CD14-positive monocyte (primary cell): ENCODE measurements around the gene RLBP1. TPM values are rescaled to one million over a fixed set of nuclear protein-coding genes. Genes with fewer than 3 reads are reported as not detected.

Source experiments
- DNase-seq, 3 donors: peaks; one replicate each; pipeline ENCODE4 v3.0.0-alpha.2; 2011 to 2022
- H2AFZ ChIP-seq: 2 replicates; pipeline ENCODE4 v1.6.0; 2012; ENCODE audit warnings: mild to moderate bottlenecking, low read depth, low read length, inconsistent platforms; ENCODE audit not compliant: insufficient read depth, poor library complexity, severe bottlenecking
- H3K27ac ChIP-seq, 2 donors: 1 replicate in 1 of 2; 2 replicates in 1 of 2; pipeline ENCODE4 v1.5.1; 2012 to 2013; ENCODE audit warnings: low read length in 2 of 2, control low read depth in 1 of 2, inconsistent platforms in 1 of 2, low read depth in 1 of 2, mild to moderate bottlenecking in 1 of 2
- H3K27me3 ChIP-seq, 2 donors: one replicate each; pipeline versions ENCODE4 v1.6.0 to v1.6.1; 2011 to 2013; ENCODE audit warnings: low read length in 2 of 2; ENCODE audit not compliant: control insufficient read depth in 2 of 2, insufficient read depth in 2 of 2
- H3K36me3 ChIP-seq, 2 donors: replicated peaks in 1 of 2; 1 replicate in 1 of 2; 2 replicates in 1 of 2; pipeline versions ENCODE4 v1.5.1 to v1.6.1; 2012 to 2013; ENCODE audit warnings: low read length in 2 of 2, control low read depth in 1 of 2, inconsistent platforms in 1 of 2, mild to moderate bottlenecking in 1 of 2; ENCODE audit not compliant: insufficient read depth in 2 of 2, control insufficient read depth in 1 of 2
- H3K4me1 ChIP-seq, 2 donors: 1 replicate in 1 of 2; 2 replicates in 1 of 2; pipeline versions ENCODE4 v1.5.1 to v1.6.1; 2012 to 2013; ENCODE audit warnings: low read length in 2 of 2, control low read depth in 1 of 2, inconsistent platforms in 1 of 2, mild to moderate bottlenecking in 1 of 2, moderate library complexity in 1 of 2; ENCODE audit not compliant: insufficient read depth in 2 of 2, control insufficient read depth in 1 of 2
- H3K4me2 ChIP-seq: replicated peaks from 2 replicates; pipeline ENCODE3; 2012; ENCODE audit warnings: low read length, moderate library complexity, mild to moderate bottlenecking; ENCODE audit not compliant: poor library complexity, severe bottlenecking; ENCODE audit errors: extremely low read depth
- H3K4me3 ChIP-seq, 3 experiments: fragments of 200-600 bp in 1 of 3; sonication (generic) in 1 of 3; replicated peaks in 1 of 3; 1 replicate in 2 of 3; 2 replicates in 1 of 3; pipeline ENCODE4 v1.5.1; 2011 to 2013; ENCODE audit warnings: low read length in 3 of 3, mild to moderate bottlenecking in 3 of 3, control low read depth in 2 of 3, low read depth in 2 of 3, inconsistent platforms in 1 of 3, moderate library complexity in 1 of 3
- H3K79me2 ChIP-seq: 2 replicates; pipeline ENCODE4 v1.6.0; 2012; ENCODE audit warnings: mild to moderate bottlenecking, control low read depth, inconsistent platforms, low read length, moderate library complexity; ENCODE audit not compliant: insufficient read depth
- H3K9ac ChIP-seq: 2 replicates; pipeline ENCODE4 v1.6.0; 2017; ENCODE audit warnings: low read length, mild to moderate bottlenecking; ENCODE audit not compliant: insufficient read depth, poor library complexity, severe bottlenecking
- H3K9me3 ChIP-seq, 2 donors: replicated peaks in 1 of 2; 1 replicate in 1 of 2; 2 replicates in 1 of 2; pipeline versions ENCODE4 v1.5.1 to v1.6.1; 2012 to 2013; ENCODE audit warnings: low read length in 2 of 2, control low read depth in 1 of 2; ENCODE audit not compliant: control insufficient read depth in 1 of 2, insufficient read depth in 1 of 2
- H4K20me1 ChIP-seq: 2 replicates; pipeline ENCODE4 v1.6.0; 2012; ENCODE audit warnings: mild to moderate bottlenecking, low read length, control low read depth, moderate library complexity; ENCODE audit not compliant: insufficient read depth
- H3K27ac Mint-ChIP-seq, 7 donors: one replicate each; pipeline ENCODE4 v1.8.0; 2020; ENCODE audit warnings: mild to moderate bottlenecking in 7 of 7, mixed read lengths in 7 of 7, moderate library complexity in 6 of 7, inconsistent platforms in 2 of 7
- H3K27me3 Mint-ChIP-seq, 3 donors: one replicate each; pipeline ENCODE4 v1.8.0; 2021 to 2022; ENCODE audit warnings: low read depth in 3 of 3, mild to moderate bottlenecking in 3 of 3, mixed read lengths in 3 of 3, moderate library complexity in 3 of 3, inconsistent platforms in 1 of 3
- H3K36me3 Mint-ChIP-seq, 2 donors: one replicate each; pipeline ENCODE4 v1.8.0; 2020; ENCODE audit warnings: mixed read lengths in 2 of 2, inconsistent platforms in 1 of 2, mild to moderate bottlenecking in 1 of 2
- H3K4me1 Mint-ChIP-seq: one replicate; pipeline ENCODE4 v1.8.0; 2020; ENCODE audit warnings: mild to moderate bottlenecking, mixed read lengths
- H3K4me3 Mint-ChIP-seq, 2 donors: one replicate each; pipeline ENCODE4 v1.8.0; 2020; ENCODE audit warnings: mild to moderate bottlenecking in 2 of 2, mixed read lengths in 2 of 2, moderate library complexity in 1 of 2
- H3K9me3 Mint-ChIP-seq, 7 donors: one replicate each; pipeline ENCODE4 v1.8.0; 2020 to 2022; ENCODE audit warnings: mixed read lengths in 7 of 7, mild to moderate bottlenecking in 6 of 7, moderate library complexity in 6 of 7, inconsistent platforms in 2 of 7
- WGBS: methylation state at CpG from one replicate; pipeline ENCODE4 v1.1.5; 2013; ENCODE audit warnings: missing lambda C conversion rate; ENCODE audit not compliant: insufficient coverage; 5-methylcytosine and 5-hydroxymethylcytosine counted together
- intact Hi-C, 2 donors: fragments of 100-400 bp; cut with micrococcal nuclease; formaldehyde crosslinking; loops; one replicate each; pipeline versions ENCODE4 v1.15.0 to v1.15.1; 2023
- polyA plus RNA-seq, 3 donors: library from polyadenylated mRNA; depleted of rRNA in 1 of 3; unstranded in 2 of 3; stranded (reverse) in 1 of 3; fragments of 300-500 nt in 2 of 3; fragments of >200 nt in 1 of 3; fragmentation: Illumina TruSeq in 2 of 3; gene quantifications; 1 replicate in 2 of 3; 2 replicates in 1 of 3; pipeline ENCODE4 v1.2.3, GENCODE V29; 2012 to 2021
- TF ChIP-seq, protein P1 (sequence below): fragments of 200-600 bp; IDR thresholded peaks from one replicate; pipeline ENCODE4 v1.8.0; 2022; ENCODE audit warnings: antibody characterized with exemption, mild to moderate bottlenecking

RLBP1 gene
- polyA plus RNA-seq, 3 donors: not detected

DNA sequence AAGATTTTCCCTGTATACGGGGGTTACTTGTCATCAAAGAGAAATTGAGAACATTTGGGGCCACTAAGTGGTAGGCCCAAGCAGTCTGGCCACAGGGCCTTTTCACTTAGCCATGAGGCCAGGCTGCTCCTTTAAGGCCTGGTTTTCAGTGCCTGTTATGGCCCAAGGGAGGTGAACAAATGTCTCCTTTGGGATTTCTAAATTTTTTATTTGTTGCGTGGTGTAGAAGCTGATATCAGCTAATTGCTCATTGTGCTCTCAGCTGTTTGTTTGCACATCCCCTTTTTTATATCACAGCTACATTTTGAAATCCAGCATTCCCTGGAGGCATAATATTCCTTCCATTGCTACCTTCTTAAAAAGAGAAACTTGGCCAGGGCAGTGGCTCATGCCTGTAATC is 48.5 kb downstream of the RLBP1 start:
- no peaks in the 10 kb centered on the region for H3K9me3 ChIP-seq
- H2AFZ ChIP-seq: no peak overlapping the region
- peaks cover 28% of the 10 kb centered on the region for H4K20me1 ChIP-seq
- no peak overlapping the region for H3K4me3 ChIP-seq
- Mint-ChIP-seq H3K27me3 (no peaks in the 10 kb centered on the region), H3K27ac (peak overlapping the region in 3 of 7 donors; percentile 19 to 68 (median 57)), H3K9me3 (no peaks in the 10 kb centered on the region), H3K4me1 (peaks cover 2% of the 10 kb centered on the region), H3K36me3 (peaks cover 67 to 82% of the 10 kb centered on the region in 2 donors), H3K4me3 (no peak overlapping the region)
- H3K4me1 ChIP-seq: peaks cover 5% of the 10 kb centered on the region in 2 donors
- intact Hi-C loops: loop anchor here in 1 of 2 donors (10.0 kb wide), 1 partner anchor 268 kb away; no protein-coding TSS in a partner anchor
- H3K9ac ChIP-seq: no peak overlapping the region
- TF ChIP-seq, protein P1, sequence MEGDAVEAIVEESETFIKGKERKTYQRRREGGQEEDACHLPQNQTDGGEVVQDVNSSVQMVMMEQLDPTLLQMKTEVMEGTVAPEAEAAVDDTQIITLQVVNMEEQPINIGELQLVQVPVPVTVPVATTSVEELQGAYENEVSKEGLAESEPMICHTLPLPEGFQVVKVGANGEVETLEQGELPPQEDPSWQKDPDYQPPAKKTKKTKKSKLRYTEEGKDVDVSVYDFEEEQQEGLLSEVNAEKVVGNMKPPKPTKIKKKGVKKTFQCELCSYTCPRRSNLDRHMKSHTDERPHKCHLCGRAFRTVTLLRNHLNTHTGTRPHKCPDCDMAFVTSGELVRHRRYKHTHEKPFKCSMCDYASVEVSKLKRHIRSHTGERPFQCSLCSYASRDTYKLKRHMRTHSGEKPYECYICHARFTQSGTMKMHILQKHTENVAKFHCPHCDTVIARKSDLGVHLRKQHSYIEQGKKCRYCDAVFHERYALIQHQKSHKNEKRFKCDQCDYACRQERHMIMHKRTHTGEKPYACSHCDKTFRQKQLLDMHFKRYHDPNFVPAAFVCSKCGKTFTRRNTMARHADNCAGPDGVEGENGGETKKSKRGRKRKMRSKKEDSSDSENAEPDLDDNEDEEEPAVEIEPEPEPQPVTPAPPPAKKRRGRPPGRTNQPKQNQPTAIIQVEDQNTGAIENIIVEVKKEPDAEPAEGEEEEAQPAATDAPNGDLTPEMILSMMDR: no peak
- no peak overlapping the region for H3K4me2 ChIP-seq
- H3K27me3 ChIP-seq: no peaks in the 10 kb centered on the region
- H3K36me3 ChIP-seq: peaks cover 41 to 87% of the 10 kb centered on the region in 2 donors
- peaks cover 5% of the 10 kb centered on the region for H3K79me2 ChIP-seq
- WGBS: 78% methylated on average over 1 of the region's 2 CpGs
- H3K27ac ChIP-seq: no peak overlapping the region
- DNase-seq: no peak

DNA sequence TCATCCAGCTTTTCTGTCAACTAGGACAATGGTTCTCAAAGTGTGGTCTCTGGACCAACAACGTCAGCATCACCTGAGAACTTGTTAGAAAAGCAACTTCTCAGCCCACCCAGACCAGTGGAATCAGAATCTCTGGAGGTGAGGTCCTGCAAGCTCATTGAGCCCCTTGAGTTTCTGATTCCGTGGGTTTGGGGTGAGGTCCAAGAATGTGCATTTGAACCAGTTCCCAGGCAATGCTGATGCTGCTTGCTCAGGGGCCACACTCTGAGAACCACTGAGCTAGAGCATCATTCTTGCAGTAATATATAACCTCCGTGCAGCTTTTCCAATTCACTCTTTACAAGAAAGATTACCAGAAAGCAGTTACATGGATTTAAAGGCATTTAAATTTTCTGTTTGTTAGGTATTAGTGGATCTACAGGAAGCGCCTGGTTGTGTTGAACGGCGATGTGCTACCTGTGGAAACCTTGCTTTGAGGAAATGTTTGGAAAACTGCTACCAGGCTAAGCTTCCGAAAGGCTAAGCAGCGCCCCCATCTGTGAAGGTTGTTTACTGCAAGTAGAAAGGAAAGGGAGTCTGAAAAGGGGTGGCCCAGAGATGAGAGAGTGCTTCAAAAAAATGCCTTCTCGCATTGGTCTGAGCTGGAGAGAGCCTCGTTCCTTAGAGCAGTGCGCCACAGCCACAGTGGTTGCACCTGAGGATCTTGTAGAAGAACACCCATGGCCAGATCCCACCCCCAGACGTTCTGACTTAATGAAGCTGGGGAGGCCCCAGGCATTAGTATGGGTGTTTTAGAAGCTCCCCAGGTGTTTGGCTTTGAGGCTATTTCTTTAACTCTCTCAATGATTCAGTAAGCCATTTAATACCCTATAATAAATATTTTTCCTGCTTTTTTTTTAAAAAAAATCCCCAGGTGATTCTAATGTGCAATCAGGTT is 50.0 kb downstream of the RLBP1 start:
- Mint-ChIP-seq H3K27me3 (peaks cover 0 to 2% (median 0%) of the 10 kb centered on the region in 3 donors), H3K4me1 (peaks cover 16% of the 10 kb centered on the region), H3K36me3 (peaks cover 52 to 67% of the 10 kb centered on the region in 2 donors), H3K27ac (peak overlapping the region in 1 of 7 donors; percentile 37), H3K9me3 (no peaks in the 10 kb centered on the region), H3K4me3 (no peak overlapping the region)
- peaks cover 36% of the 10 kb centered on the region for H4K20me1 ChIP-seq
- TF ChIP-seq, protein P1: peak; percentile 97
- 57% methylated on average over 9 of the region's 12 CpGs for WGBS
- intact Hi-C loops: loop anchor here in 1 of 2 donors (10.0 kb wide), 1 partner anchor 267 kb away; no protein-coding TSS in a partner anchor
- no peak overlapping the region for H2AFZ ChIP-seq
- H3K27me3 ChIP-seq: no peaks in the 10 kb centered on the region
- H3K27ac ChIP-seq: peak overlapping the region in 1 of 2 donors; percentile 24
- peaks cover 29 to 72% of the 10 kb centered on the region in 2 donors for H3K36me3 ChIP-seq
- no peaks in the 10 kb centered on the region for H3K9me3 ChIP-seq
- H3K79me2 ChIP-seq: peaks cover 5% of the 10 kb centered on the region
- H3K4me2 ChIP-seq: no peak overlapping the region
- H3K4me3 ChIP-seq: no peak overlapping the region
- peaks cover 20% of the 10 kb centered on the region in 2 donors for H3K4me1 ChIP-seq
- peak; percentile 17 to 52 (median 40) for DNase-seq
- H3K9ac ChIP-seq: no peak overlapping the region
